NCI-H2107 treated with DMSO at 0.1 percent for 48 hours (cell line): Measurements from ENCODE around the gene USP3.
A peak's percentile ranks its signal among the peaks of the same experiment; 100 is the strongest.
"Not testable (repeated sequence)": the region's sequence is repeated elsewhere in the genome, so short reads cannot be mapped to it uniquely, and the experiment has no call there.

ENCODE experiments used
- DNase-seq: peaks from one replicate; lab custom pipeline; 2025; ENCODE audit not compliant: unreplicated experiment; lab: John Stamatoyannopoulos, UW

The USP3 gene

DNA sequence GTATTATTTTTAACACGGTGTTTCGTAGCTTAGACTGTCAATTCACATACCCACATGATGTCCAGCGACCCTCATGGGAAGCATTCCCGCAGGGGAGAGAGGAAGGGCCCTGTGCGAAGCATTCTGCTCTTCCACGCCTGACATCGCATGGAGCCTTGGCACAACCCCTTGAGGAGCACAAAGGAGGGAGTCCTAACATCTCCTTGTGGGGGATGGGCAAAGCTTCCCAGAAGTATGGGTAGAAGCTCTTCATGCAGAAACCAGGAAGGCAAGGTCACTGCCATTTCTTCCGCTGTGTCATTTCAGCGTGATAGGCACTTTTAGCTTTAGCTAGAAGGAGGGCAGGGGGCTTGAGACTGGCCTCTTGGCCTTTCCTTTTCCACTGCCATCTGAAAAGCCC is 28.7 kb upstream of the USP3 start:
- DNase-seq = no peak

DNA sequence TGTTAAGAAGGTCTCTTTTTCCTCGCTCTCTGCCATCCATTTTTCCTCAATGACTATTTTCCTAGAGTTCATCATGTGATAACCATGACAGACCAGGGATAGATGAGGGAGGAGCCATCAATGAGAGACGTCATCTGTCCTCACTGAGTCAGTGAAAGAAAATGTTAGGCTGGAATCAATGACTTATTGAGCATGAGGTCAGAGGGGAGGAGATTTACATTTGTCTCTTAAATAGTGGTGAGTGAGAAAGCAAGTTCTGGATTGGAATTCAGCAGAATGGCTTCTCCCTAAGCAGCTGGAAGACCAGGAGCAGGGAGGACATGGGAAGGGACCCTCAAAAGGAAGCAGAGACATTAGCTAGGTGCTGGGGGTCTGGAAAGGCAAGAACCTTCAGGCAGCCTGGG is 28.2 kb upstream of the USP3 start:
- no peak for DNase-seq

- DNase-seq = no peak
Observed at GRCh38 chr15:63478243-63478642, 26.1 kb upstream of the USP3 start.

DNA sequence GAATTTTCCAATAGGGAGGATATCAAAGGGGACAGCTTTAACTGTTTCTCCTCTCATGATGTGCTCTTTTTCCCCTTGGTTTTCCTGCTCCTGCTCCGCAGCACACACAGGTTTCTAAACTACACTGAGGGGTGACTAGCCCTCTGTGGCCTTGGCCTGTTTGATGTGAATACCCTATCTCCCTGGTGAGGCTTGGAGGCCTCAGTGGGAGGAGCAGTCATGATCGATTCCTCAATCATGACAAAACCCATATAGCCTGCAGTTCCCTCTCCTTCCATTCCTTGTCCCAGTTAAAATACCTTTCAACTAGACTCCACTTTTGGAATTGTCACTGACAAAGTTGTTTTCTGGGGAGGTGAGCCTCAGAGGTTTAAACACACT is 24.0 kb upstream of the USP3 start:
- DNase-seq = no peak

- no peak for DNase-seq
Observed at GRCh38 chr15:63481105-63481810, 23.1 kb upstream of the USP3 start.

DNA sequence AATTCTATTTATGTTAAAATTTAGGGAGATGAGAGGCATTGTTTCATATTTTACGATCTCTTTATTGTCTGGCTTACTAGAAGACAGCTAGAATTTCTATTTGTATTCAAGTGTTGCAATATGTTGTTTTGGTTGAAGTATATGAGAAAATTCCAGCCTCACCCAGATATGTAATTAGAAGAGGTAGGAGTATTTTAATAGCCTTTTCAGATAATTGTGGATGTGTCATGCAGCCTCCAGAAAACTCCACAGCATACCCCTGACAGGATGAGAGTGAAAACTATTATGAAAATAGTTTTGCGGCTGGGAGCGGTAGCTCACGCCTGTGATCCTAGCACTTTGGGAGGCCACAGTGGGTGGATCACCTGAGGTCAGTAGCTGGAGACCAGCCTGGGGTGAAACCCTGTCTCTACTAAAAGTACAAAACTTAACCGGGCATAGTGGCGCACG is 21.5 kb upstream of the USP3 start:
- no peak for DNase-seq

DNA sequence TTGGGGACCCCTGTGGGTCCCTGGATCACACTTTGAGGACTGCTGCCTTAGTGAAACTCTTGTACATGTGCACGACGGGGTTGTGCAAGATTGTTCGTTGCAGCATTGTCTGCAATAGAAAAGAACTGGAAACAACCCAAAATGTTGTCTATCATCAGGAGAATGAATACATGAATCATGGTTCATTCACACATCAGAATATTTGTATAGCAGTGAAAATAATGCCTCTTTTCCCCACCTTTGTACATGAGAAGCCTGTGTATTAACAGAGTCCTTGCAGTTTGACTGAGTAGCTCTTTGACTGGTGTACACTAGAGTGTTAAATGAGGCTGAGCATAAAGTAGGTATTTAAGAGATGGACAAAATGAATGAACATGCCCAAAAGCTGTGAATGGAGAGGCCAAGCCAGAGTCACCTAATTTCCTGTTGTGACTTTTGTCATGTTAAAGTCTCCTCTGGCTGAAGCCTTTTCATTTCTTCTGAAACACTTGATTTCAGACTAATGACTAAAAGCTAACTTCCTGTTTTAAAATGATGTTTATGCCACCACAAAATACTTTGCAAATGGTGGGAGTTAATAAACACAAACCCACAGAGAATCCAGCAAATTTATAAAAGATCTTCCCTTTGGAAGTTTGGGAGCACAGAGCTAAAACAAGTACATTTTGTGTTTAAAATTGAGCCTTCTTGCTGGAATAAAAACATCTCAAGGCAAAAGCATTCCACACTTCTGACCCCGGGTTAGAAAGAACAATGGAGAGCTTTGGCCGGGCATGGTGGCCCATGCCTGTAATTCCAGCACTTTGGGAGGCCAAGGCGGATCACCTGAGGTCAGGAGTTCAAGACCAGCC is 20.6 kb upstream of the USP3 start:
- DNase-seq = no peak

DNA sequence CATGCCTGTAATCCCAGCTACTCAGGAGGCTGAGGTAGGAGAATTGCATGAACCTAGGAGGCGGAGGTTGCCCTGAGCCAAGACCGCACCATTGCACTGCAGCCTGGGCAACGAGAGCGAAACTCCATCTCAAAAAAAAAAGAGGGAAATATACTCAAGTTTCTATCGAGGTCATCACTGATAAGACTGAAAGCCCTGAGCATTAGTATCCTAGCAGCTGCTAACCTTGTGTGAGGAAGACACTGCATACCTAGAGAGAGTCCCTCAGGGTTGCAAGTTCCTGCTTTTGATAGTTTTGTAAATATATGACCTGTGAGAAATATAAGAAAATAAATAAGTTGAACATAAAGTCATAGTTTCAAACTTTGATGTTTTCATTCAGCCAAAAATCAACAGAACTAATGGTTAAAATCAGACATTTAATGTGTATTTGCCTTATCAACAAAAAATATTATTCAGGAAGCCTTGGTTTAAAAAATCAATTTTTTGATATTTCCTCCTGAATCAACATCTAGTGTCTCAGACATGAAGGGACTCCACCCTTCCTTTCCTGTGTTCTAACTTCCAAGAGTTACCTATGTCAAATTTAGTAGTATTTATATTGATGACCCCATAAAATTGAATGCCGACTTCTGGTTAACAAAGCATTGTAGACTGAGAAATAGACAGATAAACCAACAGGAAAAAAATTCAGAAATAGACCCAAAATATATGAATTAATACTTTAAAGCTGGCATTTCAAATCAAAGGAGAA is 19.8 kb upstream of the USP3 start:
- DNase-seq = no peak

GRCh38 chr15:63487076-63487757 is 17.2 kb upstream of the USP3 start:
- peak; percentile 11 for DNase-seq

GRCh38 chr15:63487758-63488397 is 16.5 kb upstream of the USP3 start:
- DNase-seq = not testable (repeated sequence)

GRCh38 chr15:63488398-63488960 is 15.9 kb upstream of the USP3 start:
- DNase-seq = no peak

GRCh38 chr15:63489352-63489751 is 15.0 kb upstream of the USP3 start:
- DNase-seq = no peak

DNA sequence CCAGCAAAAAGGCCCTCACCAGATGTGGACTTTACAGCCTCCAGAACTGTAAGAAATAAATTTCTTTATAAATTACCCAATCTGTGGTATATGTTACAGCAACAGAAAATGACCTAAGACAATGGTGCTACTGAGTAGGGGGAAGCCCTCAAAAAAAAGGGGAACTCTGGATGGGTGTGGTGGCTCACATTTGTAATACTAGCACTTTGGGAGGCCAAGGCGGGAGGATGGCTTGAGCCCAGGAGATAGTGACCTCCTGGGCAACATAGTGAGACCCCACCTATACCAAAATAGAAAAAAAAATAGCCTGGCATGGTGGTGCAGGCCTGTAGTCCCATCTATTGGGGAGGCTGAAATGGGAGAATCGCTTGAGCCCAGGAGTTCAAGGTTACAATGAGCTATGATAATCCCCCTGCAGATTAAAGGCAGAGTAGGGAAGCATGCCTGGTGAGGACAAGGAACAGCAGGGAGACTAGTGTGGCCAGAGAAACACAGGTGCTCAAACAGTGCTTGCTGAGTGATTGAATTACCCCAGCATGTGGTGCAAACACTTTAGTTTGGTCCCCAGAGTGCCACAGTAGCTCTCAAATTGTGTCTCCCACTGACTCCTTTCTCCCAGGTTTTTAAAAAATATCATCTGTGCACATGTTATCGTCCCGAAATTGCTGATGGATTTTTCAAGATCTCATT is 13.9 kb upstream of the USP3 start:
- DNase-seq = peak; percentile 86

GRCh38 chr15:63491116-63491827 is 13.1 kb upstream of the USP3 start:
- peak; percentile 61 for DNase-seq

DNA sequence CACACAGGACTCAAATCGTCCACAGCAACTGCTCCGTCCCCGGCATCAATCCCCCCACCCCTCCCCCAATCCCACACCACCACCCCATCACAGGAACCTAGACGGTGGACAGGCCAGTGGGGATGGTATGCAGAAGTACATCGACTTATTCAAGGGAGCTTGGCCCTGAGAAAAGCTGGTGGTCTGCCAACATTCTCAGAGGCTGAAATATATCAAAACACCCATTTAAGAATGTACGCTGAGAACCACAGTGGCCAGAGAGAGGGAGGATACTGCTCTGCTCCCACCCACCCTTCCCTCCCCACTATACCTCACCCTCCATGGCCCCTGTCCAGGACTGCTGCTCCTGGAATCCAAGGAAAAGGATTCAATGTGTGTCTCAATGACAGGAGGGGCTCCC is 12.4 kb upstream of the USP3 start:
- no peak for DNase-seq

DNA sequence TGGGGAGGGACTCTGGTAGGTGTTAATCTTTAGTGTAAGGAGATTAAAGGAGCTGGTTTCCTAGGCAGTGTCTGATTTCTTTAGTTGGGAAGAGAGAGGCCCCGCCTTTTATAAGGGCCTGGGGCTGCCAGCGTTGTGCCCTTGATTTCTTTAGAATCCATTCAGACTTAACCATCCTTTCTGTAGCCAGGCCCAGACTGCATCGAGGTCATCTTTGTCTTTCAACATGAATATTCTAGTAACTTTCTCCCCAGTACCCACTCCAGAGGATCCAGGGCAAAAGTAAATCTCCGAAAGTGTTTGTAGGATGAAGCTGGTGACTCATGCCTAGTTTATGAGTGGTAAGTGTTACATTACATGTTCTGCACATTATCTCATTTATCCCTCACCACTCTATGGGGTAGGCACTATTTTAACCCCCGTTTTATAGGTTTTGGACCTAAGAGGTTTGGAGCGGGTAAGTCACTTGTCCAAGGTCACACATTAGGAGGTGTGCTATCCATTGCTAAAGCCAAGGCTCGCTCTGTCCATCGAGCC is 11.8 kb upstream of the USP3 start:
- DNase-seq = no peak

- no peak for DNase-seq
Observed at GRCh38 chr15:63493436-63493835, 11.0 kb upstream of the USP3 start.

DNA sequence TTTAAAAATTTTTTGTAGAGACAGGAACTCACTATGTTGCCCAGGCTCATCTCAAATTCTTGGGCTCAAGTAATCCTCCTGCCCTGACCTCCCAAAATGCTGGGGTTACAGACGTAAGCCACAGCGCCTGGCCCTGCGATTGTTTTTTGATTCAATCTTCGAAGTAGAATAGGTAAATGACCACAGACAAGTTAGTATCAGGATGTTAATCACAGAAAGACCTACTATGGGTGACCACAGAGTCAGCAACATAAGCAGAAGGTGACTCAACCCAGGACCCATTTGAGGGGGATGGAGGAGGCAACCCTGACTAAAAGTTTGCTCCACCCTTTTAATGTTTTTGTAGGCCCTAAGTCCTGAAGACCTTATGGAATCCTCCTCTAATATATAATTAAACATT is 10.0 kb upstream of the USP3 start:
- no peak for DNase-seq

DNA sequence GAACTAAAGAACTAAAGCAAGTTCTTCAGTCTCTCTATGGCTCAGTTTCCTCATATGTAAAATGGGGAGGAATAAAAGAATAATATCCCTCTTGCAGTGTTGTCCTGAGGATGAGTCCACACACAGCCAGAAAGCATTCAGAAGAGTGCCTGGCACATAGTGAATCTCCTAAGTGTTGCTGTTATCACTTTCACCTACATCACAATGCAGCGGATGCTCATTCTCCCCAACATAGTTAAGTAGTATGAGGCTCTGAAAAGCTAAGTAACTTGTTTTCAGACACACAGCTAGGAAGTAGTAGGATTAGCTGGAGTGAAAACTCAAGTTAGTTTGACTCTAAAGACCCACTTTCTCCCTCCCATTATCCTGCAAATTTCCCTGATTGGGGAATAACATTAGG is 9.1 kb upstream of the USP3 start:
- no peak for DNase-seq
